ENCODE data around the gene RPL28.
A peak's percentile ranks its signal among the peaks of the same experiment; 100 is the strongest.

RPL28 gene

DNA sequence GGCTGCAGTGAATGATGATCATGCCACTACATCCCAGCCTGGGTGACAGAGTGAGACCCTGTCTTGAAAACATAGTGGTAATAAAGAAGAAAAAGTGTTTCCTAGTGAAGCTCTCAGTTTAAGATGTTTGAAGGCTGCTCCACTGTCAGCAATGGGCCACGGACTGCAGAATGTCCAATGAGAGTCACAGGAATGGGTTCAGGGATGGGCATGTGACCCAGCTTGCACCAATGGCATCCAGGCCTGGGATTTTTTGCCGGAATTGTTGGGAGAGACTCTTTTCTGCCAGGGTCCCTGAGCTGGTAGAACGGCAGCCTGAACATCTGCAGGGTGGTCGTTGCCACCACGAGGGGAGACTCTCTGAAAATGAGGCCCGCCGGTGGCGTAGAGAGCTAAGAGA lies 51.1 kb downstream of the RPL28 start:
- Histone ChIP-seq H3K9me3 (ENCODE audit: control insufficient read depth, insufficient read depth, low read depth, low read length) (no peaks in the 10 kb centered on the region), H3K4me1 (ENCODE audit: control insufficient read depth, insufficient read depth, low read length) (peaks cover 1% of the 10 kb centered on the region; the same call in 1 of the 2 replicates), H3K36me3 (ENCODE audit: control insufficient read depth in 2 of 2, insufficient read depth in 1 of 2, low read length in 2 of 2) (no peaks in the 10 kb centered on the region), H3K4me3 (ENCODE audit: low read depth, low read length) (no peak overlapping the region), H3K27ac (ENCODE audit: extremely low read depth, low read depth, low read length) (no peak overlapping the region)
- ChIA-PET CTCF (interaction anchor here (0.7 to 1.8 kb wide), 6 partner anchors 17 to 358 kb away, joined by 4 to 7 read pairs (median 4); no protein-coding TSS in a partner anchor), POLR2A (interaction anchor here (0.5 to 1.8 kb wide), 7 partner anchors 25 to 250 kb away, joined by 3 to 13 read pairs (median 3); partner anchors contain the start of genes ISOC2, UBE2S and ZNF628)
- TF ChIP-seq ZNF292 (tag by site-specific recombination; IDR thresholded peaks at IDR 0.05; ENCODE audit: borderline replicate concordance, low read depth): no peak
- no peak for TF ChIP-seq ZNF747 (tag by site-specific recombination; IDR thresholded peaks at IDR 0.05)

GRCh38 chr19:55437410-55437809 lies 51.7 kb downstream of the RPL28 start:
- no peaks in the 10 kb centered on the region for H3K9me3 ChIP-seq (ENCODE audit: control insufficient read depth, insufficient read depth, low read depth, low read length)
- ChIA-PET CTCF (interaction anchor here (0.7 to 1.8 kb wide), 7 partner anchors 16 to 358 kb away, joined by 3 to 7 read pairs (median 4); no protein-coding TSS in a partner anchor), POLR2A (interaction anchor here (0.5 to 1.8 kb wide), 7 partner anchors 24 to 250 kb away, joined by 3 to 13 read pairs (median 3); partner anchors contain the start of genes ISOC2, UBE2S and ZNF628)
- H3K4me3 ChIP-seq (ENCODE audit: low read depth, low read length): no peak overlapping the region
- H3K27ac ChIP-seq (ENCODE audit: extremely low read depth, low read depth, low read length): no peak overlapping the region
- H3K36me3 ChIP-seq (ENCODE audit: control insufficient read depth in 2 of 2, insufficient read depth in 1 of 2, low read length in 2 of 2): no peaks in the 10 kb centered on the region
- H3K4me1 ChIP-seq (ENCODE audit: control insufficient read depth, insufficient read depth, low read length): peaks cover 3% of the 10 kb centered on the region; the same call in 1 of the 2 replicates
- TF ChIP-seq KLF9 (tag by site-specific recombination; IDR thresholded peaks at IDR 0.05; ENCODE audit: low read depth): peak; percentile 79
- no peak for TF ChIP-seq ZNF623 (tag by site-specific recombination; IDR thresholded peaks at IDR 0.05)
- peak; percentile 40; the same call in 1 of the 2 replicates for TF ChIP-seq IKZF3 (tag by site-specific recombination; IDR thresholded peaks at IDR 0.05)
- TF ChIP-seq, protein P1, sequence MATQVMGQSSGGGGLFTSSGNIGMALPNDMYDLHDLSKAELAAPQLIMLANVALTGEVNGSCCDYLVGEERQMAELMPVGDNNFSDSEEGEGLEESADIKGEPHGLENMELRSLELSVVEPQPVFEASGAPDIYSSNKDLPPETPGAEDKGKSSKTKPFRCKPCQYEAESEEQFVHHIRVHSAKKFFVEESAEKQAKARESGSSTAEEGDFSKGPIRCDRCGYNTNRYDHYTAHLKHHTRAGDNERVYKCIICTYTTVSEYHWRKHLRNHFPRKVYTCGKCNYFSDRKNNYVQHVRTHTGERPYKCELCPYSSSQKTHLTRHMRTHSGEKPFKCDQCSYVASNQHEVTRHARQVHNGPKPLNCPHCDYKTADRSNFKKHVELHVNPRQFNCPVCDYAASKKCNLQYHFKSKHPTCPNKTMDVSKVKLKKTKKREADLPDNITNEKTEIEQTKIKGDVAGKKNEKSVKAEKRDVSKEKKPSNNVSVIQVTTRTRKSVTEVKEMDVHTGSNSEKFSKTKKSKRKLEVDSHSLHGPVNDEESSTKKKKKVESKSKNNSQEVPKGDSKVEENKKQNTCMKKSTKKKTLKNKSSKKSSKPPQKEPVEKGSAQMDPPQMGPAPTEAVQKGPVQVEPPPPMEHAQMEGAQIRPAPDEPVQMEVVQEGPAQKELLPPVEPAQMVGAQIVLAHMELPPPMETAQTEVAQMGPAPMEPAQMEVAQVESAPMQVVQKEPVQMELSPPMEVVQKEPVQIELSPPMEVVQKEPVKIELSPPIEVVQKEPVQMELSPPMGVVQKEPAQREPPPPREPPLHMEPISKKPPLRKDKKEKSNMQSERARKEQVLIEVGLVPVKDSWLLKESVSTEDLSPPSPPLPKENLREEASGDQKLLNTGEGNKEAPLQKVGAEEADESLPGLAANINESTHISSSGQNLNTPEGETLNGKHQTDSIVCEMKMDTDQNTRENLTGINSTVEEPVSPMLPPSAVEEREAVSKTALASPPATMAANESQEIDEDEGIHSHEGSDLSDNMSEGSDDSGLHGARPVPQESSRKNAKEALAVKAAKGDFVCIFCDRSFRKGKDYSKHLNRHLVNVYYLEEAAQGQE (tag by site-specific recombination; IDR thresholded peaks at IDR 0.05): peak; percentile 98
- peak; percentile 33; the same call in 1 of the 2 replicates for TF ChIP-seq KLF8 (tag by site-specific recombination; IDR thresholded peaks at IDR 0.05)
- peak; percentile 86 for TF ChIP-seq HIC1 (tag by site-specific recombination; IDR thresholded peaks at IDR 0.05)
- TF ChIP-seq ZXDB (tag by site-specific recombination; IDR thresholded peaks at IDR 0.05): 0 out of 2 replicates have a peak, but pooled peaks have one; percentile 30
- peak; percentile 63 for TF ChIP-seq ZBTB17 (tag by site-specific recombination; IDR thresholded peaks at IDR 0.05)
- peak; percentile 26; the same call in 1 of the 2 replicates for TF ChIP-seq PATZ1 (tag by site-specific recombination; IDR thresholded peaks at IDR 0.05)
- peak; percentile 79 for TF ChIP-seq ZNF10 (tag by site-specific recombination; IDR thresholded peaks at IDR 0.05)
- TF ChIP-seq, protein P2, sequence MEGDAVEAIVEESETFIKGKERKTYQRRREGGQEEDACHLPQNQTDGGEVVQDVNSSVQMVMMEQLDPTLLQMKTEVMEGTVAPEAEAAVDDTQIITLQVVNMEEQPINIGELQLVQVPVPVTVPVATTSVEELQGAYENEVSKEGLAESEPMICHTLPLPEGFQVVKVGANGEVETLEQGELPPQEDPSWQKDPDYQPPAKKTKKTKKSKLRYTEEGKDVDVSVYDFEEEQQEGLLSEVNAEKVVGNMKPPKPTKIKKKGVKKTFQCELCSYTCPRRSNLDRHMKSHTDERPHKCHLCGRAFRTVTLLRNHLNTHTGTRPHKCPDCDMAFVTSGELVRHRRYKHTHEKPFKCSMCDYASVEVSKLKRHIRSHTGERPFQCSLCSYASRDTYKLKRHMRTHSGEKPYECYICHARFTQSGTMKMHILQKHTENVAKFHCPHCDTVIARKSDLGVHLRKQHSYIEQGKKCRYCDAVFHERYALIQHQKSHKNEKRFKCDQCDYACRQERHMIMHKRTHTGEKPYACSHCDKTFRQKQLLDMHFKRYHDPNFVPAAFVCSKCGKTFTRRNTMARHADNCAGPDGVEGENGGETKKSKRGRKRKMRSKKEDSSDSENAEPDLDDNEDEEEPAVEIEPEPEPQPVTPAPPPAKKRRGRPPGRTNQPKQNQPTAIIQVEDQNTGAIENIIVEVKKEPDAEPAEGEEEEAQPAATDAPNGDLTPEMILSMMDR (tag by site-specific recombination; IDR thresholded peaks at IDR 0.05): no peak
- TF ChIP-seq ZNF830 (tag by site-specific recombination; IDR thresholded peaks at IDR 0.05; ENCODE audit: low read depth): no peak
- TF ChIP-seq, protein P3, sequence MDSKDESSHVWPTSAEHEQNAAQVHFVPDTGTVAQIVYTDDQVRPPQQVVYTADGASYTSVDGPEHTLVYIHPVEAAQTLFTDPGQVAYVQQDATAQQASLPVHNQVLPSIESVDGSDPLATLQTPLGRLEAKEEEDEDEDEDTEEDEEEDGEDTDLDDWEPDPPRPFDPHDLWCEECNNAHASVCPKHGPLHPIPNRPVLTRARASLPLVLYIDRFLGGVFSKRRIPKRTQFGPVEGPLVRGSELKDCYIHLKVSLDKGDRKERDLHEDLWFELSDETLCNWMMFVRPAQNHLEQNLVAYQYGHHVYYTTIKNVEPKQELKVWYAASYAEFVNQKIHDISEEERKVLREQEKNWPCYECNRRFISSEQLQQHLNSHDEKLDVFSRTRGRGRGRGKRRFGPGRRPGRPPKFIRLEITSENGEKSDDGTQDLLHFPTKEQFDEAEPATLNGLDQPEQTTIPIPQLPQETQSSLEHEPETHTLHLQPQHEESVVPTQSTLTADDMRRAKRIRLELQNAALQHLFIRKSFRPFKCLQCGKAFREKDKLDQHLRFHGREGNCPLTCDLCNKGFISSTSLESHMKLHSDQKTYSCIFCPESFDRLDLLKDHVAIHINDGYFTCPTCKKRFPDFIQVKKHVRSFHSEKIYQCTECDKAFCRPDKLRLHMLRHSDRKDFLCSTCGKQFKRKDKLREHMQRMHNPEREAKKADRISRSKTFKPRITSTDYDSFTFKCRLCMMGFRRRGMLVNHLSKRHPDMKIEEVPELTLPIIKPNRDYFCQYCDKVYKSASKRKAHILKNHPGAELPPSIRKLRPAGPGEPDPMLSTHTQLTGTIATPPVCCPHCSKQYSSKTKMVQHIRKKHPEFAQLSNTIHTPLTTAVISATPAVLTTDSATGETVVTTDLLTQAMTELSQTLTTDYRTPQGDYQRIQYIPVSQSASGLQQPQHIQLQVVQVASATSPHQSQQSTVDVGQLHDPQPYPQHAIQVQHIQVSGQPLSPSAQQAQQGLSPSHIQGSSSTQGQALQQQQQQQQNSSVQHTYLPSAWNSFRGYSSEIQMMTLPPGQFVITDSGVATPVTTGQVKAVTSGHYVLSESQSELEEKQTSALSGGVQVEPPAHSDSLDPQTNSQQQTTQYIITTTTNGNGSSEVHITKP (tag by site-specific recombination; IDR thresholded peaks at IDR 0.05): 0 out of 2 replicates have a peak, but pooled peaks have one; percentile 10
- TF ChIP-seq, protein P4, sequence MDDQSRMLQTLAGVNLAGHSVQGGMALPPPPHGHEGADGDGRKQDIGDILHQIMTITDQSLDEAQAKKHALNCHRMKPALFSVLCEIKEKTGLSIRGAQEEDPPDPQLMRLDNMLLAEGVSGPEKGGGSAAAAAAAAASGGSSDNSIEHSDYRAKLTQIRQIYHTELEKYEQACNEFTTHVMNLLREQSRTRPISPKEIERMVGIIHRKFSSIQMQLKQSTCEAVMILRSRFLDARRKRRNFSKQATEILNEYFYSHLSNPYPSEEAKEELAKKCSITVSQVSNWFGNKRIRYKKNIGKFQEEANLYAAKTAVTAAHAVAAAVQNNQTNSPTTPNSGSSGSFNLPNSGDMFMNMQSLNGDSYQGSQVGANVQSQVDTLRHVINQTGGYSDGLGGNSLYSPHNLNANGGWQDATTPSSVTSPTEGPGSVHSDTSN (CRISPR knock-in tag; IDR thresholded peaks at IDR 0.05): peak; percentile 95
- TF ChIP-seq SP3 (tag by site-specific recombination; IDR thresholded peaks at IDR 0.05): peak; percentile 43
- 0 out of 2 replicates have a peak, but pooled peaks have one; percentile 27 for TF ChIP-seq ZNF561 (tag by site-specific recombination; IDR thresholded peaks at IDR 0.05; ENCODE audit: borderline replicate concordance)
